NT2/D1 (cell line): Measurements from ENCODE around the gene ANKRD13B.

Experiments
- DNase-seq: peaks from one replicate; pipeline ENCODE4 v3.0.0-alpha.2; 2011; ENCODE audit warnings: low read depth, low spot score
- H3K27me3 ChIP-seq: 2 replicates; pipeline ENCODE4 v1.6.0; 2011; ENCODE audit warnings: mild to moderate bottlenecking; ENCODE audit not compliant: insufficient read length, insufficient read depth
- H3K36me3 ChIP-seq: 2 replicates; pipeline ENCODE4 v1.6.1; 2011; ENCODE audit warnings: mild to moderate bottlenecking, low read length, mixed read lengths; ENCODE audit not compliant: insufficient read depth, insufficient read length
- H3K4me1 ChIP-seq: 2 replicates; pipeline ENCODE4 v1.5.1; 2011; ENCODE audit not compliant: insufficient read depth, insufficient read length
- H3K4me3 ChIP-seq: 2 replicates; pipeline ENCODE4 v1.5.1; 2011; ENCODE audit warnings: low read depth; ENCODE audit not compliant: insufficient read length
- H3K9ac ChIP-seq: 2 replicates; pipeline ENCODE4 v1.6.0; 2011; ENCODE audit warnings: low read depth; ENCODE audit not compliant: insufficient read length
- H3K9me3 ChIP-seq: 2 replicates; pipeline ENCODE4 v1.5.1; 2011; ENCODE audit warnings: mild to moderate bottlenecking, low read length; ENCODE audit not compliant: insufficient read depth
- SUZ12 ChIP-seq: IDR thresholded peaks from 2 replicates; pipeline ENCODE4 v1.6.1; 2011; ENCODE audit not compliant: insufficient read length, insufficient read depth; ENCODE audit errors: extremely low read depth
- YY1 ChIP-seq: IDR thresholded peaks from 2 replicates; pipeline ENCODE4 v1.6.1; 2011; ENCODE audit not compliant: insufficient read length, insufficient read depth
- ZNF274 ChIP-seq: IDR thresholded peaks from 2 replicates; pipeline ENCODE4 v1.6.1; 2011; ENCODE audit warnings: mild to moderate bottlenecking, low read depth, low read length

ANKRD13B gene

GRCh38 chr17:29587591-29587990 lies 5.3 kb upstream of the ANKRD13B start:
- peaks cover 7% of the 10 kb centered on the region for H3K36me3 ChIP-seq
- TF ChIP-seq YY1: no peak
- TF ChIP-seq SUZ12: no peak
- TF ChIP-seq ZNF274: no peak
- H3K4me3 ChIP-seq: no peak overlapping the region
- peaks cover 6% of the 10 kb centered on the region; the same call in 1 of the 2 replicates for H3K9me3 ChIP-seq
- H3K4me1 ChIP-seq: peaks cover 23% of the 10 kb centered on the region
- H3K9ac ChIP-seq: no peak overlapping the region
- DNase-seq: no peak
- peaks cover 26% of the 10 kb centered on the region for H3K27me3 ChIP-seq

- Histone ChIP-seq H3K4me1 (peaks cover 26% of the 10 kb centered on the region), H3K9ac (peak overlapping the region; percentile 80), H3K27me3 (peaks cover 26% of the 10 kb centered on the region), H3K9me3 (peaks cover 6% of the 10 kb centered on the region; the same call in 1 of the 2 replicates), H3K4me3 (peak overlapping the region; percentile 73), H3K36me3 (peaks cover 3% of the 10 kb centered on the region)
- no peak for TF ChIP-seq SUZ12
- TF ChIP-seq ZNF274: no peak
- TF ChIP-seq YY1: no peak
- DNase-seq: no peak
Observed at GRCh38 chr17:29588017-29588561, 4.8 kb upstream of the ANKRD13B start.

- DNase-seq: no peak
- TF ChIP-seq SUZ12: no peak
- TF ChIP-seq YY1: no peak
- TF ChIP-seq ZNF274: no peak
- H3K9me3 ChIP-seq: no peaks in the 10 kb centered on the region
- H3K36me3 ChIP-seq: no peaks in the 10 kb centered on the region
- peak overlapping the region; percentile 73 for H3K4me3 ChIP-seq
- peaks cover 29% of the 10 kb centered on the region for H3K27me3 ChIP-seq
- H3K4me1 ChIP-seq: peaks cover 26% of the 10 kb centered on the region
- H3K9ac ChIP-seq: peak overlapping the region; percentile 80
Observed at GRCh38 chr17:29588562-29589411, 4.1 kb upstream of the ANKRD13B start.

GRCh38 chr17:29589524-29590410 lies 3.2 kb upstream of the ANKRD13B start, which contains the start of gene GIT1:
Gene GIT1, minus strand, starts transcription at chr17:29589648. Its CDS starts 270 bp downstream, at chr17:29589378.
- Histone ChIP-seq H3K36me3 (no peaks in the 10 kb centered on the region), H3K9ac (peak within 1 kb of the TSS; percentile 80), H3K9me3 (no peaks in the 10 kb centered on the region), H3K27me3 (peaks cover 38% of the 10 kb centered on the region), H3K4me3 (peak within 1 kb of the TSS; percentile 73), H3K4me1 (peaks cover 30% of the 10 kb centered on the region)
- DNase-seq: no peak
- TF ChIP-seq ZNF274: no peak
- no peak for TF ChIP-seq YY1
- TF ChIP-seq SUZ12: no peak

- Histone ChIP-seq H3K4me1 (peaks cover 27% of the 10 kb centered on the region), H3K9me3 (no peaks in the 10 kb centered on the region), H3K9ac (peak overlapping the region; percentile 76), H3K36me3 (no peaks in the 10 kb centered on the region), H3K4me3 (peak overlapping the region; percentile 45), H3K27me3 (peaks cover 38% of the 10 kb centered on the region)
- TF ChIP-seq SUZ12: no peak
- no peak for TF ChIP-seq ZNF274
- no peak for TF ChIP-seq YY1
- DNase-seq: no peak
Observed at GRCh38 chr17:29590411-29591145, 2.4 kb upstream of the ANKRD13B start.

GRCh38 chr17:29591146-29591736 lies 1.7 kb upstream of the ANKRD13B start:
- peaks cover 38% of the 10 kb centered on the region for H3K27me3 ChIP-seq
- H3K4me1 ChIP-seq: peaks cover 31% of the 10 kb centered on the region
- no peak for DNase-seq

More at GRCh38 chr17:29591146-29591736, 1.7 kb upstream of the ANKRD13B start:
- Histone ChIP-seq H3K36me3 (no peaks in the 10 kb centered on the region), H3K9ac (peak overlapping the region; percentile 76), H3K4me3 (peak overlapping the region; percentile 45), H3K9me3 (no peaks in the 10 kb centered on the region)
- TF ChIP-seq YY1: no peak
- TF ChIP-seq ZNF274: no peak
- TF ChIP-seq SUZ12: no peak
